HG02885 (cell line): ENCODE measurements around the gene FAM107A.

Experiments used
- ATAC-seq: cut with Tn5 transposase; IDR thresholded peaks from one replicate; pipeline ENCODE4 v1.9.1; 2021; ENCODE audit warnings: mild to moderate bottlenecking; ENCODE audit not compliant: unreplicated experiment, poor library complexity

FAM107A gene

DNA sequence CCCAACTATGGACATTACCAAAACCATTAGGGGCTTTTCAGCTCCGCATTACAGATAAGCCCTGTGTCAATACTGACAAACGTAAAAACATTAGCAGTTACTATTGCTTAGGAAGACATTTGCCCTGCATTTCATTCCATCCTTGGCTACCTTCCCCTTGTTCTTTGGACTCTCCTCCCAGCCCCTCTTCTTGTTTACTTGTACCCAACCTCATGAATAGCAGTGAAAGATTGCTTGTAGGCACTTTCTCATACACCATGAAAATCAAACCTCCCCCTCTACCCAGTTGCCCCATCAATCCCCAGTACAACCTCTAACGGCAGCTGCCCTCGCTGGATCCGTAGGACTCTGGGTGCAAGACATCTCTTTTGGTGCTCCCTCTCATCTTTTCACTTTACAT, 16.9 kb upstream of the FAM107A start:
- ATAC-seq = no peak

DNA sequence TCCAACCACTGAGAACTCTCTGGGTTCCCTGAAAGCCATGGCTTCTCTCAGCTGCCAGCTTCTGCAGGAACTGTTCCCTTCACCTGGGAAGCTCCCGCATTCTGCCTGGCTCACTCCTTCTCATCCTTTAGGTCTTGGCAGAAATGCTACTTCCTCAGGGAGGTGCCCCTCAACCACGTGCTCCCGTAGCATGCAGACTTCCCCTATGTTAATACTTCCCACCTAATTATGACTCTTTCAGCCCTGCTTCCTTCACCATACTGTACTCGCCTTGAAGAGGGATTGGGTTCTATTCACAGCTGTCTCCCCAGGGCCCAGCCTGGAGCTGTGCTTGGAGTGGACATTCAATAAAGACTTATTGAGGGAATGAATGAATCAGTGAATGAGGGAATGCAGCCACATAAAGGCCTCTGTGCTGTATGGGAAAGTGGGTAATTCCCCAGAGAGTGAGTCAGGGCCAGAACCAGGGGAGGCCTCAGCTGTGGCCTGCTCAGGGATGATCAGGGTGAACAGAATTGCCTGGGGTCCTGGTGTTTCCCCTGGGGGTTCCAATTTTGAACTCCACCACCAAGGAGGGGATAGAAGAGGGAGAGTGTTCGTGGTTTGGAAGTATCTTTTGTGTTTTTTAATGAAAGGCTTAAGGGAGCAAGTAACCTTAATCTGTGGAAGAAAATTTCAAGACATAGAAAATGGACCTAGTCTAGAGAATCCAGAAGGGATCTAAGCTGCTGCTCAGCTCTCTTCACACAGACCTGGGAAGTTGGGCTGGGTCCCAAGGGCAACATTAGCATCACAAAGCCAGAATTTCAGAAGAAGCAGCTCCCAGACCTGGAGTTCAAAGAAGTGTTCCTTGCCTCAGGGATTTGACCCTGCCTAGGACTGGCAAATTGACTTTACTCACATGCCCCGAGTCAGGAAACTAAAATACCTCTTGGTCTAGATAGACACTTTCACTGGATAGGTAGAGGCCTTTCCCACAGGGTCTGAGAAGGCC, 14.6 kb upstream of the FAM107A start:
- ATAC-seq = no peak

DNA sequence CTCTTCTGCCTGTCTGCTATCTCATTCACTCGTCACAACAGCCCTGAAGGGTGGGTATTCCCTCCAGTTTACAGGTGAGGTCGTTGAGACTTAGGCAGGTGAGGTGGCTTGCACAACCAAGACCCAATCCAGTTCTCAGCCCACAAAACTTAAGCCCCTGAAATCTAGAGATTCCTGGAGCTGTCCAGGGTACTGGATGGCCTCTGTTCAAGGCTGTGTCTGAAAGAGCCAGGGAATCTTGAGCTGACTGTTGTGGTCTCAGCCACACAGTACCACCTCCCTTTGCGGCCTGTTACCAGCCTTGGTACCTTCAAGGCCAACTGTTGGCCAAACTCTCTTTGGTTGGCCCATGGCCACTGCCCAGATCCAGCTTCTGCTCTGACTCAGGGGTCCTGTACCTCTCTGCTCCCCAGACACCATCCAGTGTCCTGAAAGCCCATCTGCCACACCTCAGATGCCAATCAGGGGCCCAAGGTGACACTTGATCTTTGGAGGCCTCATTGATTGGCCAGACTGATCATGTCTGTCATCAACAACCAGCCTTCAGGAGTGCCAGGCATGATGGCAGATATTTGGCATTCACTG, 10.9 kb upstream of the FAM107A start:
- no peak for ATAC-seq

DNA sequence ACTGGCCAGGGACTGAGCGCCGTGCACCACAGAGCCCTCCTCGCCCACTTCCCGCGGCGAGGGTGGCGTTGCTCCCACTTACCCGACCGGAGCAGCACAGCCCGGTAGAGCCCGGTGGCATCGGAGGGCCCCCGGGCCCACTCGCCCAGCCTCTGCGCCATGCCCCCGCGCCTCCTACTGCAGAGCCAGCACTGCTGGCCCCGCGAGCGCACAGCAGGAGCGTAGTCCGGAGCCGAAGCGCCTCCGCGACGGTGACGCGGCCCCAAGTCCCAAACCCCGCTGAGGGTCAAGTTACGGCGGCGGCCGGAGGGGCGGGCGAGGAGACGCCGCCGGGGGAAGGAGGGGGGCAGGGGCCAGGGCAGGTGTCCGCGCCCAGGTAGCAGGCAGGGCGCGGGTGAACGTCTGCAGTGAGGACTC, 9.6 kb upstream of the FAM107A start:
- ATAC-seq = no peak

DNA sequence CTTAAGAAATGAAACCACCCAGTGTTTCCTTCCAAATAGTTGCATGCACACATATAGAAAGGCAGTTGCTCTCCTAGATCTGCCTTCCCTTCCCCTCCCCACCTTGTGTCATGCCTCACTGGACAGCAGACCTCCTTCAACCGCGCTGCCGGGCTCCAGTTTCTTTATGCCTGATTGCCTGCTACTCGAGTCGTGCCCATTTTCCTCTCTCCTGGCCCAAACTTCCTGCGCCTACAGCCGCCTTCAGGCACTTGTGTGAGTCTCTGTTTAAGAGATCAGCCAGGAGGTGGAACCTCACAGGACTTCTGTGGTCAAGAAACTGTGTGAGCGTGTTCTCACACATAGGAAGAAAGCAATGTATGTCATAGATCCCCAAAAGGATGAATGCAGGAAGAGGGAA, 8.8 kb upstream of the FAM107A start:
- ATAC-seq = no peak

DNA sequence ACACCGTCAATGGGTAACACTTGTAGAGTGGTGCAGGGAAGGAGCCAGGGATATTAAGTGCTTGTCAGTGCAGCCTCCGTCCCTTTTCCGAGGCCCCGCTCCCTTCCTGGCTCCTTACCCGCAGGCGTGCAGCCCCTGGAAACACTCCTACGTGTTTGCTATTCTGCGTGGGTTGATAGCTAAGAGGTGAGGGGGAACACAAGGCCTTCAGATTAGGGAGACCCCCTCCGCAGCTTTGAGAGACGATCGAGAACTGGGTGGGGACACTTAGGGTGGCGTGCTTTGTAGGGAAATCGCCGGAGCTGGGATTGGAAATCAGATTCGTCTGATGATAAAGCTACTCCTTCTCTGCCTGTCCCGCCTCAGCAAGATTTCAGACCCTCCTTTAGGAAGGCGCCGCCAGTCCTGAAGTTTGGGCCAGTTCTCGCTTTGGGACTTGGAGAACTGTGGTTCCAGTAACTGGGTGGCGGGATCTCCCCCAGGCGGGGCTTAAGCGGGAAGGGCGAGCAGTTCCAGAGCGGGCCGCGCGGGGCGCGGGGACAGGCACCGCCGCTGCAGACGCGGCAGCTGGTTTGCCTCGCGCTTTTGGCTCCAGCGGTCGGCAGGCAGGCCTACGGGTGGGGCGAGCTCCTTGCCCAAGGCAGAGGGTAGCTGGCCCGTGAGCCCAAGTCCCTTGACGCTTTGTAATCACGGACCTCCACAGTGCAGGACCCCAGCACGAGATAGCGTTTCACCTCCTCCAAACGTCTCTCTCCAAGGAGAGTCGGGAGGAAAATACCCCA, 8.0 kb upstream of the FAM107A start:
- ATAC-seq = peak; percentile 95

DNA sequence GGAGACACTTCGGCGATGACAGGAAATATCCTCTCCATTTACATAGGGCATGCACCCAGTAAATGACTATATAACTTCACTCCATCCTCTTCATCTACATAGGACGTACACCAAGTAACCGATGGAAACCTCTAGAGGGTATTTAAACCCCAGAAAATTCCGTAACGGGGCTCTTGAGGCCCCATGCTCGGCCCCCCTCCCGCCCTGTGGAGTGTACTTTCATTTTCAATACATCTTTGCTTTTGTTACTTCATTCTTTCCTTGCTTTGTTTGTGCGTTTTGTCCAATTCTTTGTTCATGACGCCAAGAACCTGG, 7.5 kb upstream of the FAM107A start:
- ATAC-seq = no peak

DNA sequence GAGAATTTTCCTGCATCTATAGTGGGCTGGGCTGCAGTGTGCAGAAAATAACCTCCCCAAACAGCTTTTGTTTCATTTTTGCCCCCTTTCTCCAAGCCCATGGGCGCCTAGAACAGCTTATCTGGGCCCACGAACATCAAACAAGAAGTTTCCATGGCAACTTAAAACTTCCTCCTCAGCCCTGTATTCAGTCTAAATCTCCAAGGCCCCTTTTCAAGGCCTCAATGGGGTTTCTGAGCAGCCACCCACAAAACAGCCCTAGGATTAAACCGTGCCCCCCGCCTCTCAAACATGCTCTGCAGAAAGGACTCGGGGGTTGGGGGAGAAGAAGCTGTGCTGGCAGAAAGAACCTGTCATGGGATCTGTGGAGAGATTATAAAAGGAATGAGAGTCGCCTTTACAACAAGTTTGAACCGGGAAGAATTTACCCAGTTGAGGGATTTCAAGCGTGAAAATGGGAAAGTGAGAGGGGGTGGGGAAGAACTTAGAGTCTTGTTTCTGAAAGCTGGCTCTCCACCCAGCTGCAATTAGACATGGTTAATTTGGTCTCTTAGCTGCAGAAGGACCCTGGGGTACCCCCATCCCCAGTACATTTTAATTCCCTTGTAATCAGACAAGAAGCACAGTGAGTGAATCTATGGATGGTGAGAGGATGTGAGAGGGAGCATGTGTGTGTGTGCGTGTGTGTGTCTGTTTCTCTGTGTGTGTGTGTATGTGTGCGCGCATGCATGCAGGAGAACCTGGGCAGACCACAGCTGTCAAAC, 4.3 kb upstream of the FAM107A start:
- no peak for ATAC-seq

- ATAC-seq = no peak
These were observed 3.7 kb upstream of the FAM107A start for GRCh38 chr3:58580826-58581327.

GRCh38 chr3:58578873-58579272, 1.7 kb upstream of the FAM107A start:
- ATAC-seq = no peak

GRCh38 chr3:58576716-58577115, 475 bp downstream of the FAM107A start:
- ATAC-seq = no peak

GRCh38 chr3:58575971-58576652, 1.1 kb downstream of the FAM107A start:
- no peak for ATAC-seq

DNA sequence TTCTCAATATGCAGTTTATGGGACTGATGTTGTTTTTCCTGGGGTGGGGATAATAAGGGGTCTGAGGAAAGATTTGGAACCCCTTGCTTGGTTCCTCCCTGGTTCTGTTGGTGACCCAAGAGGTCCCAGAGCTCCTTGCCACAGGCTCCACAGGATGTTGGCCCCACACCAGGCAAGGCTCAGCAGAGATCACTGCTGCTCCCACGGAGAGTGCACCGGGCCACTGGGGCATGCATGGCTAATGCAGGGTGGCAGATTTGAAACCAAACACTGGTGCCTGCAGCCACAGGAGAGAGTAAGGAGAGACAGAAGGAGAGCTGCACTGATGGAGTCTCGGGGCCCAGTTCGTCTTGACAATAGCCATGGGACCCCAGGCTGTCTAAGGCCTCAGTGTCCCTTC, 2.5 kb downstream of the FAM107A start:
- no peak for ATAC-seq

GRCh38 chr3:58574106-58574505, 3.1 kb downstream of the FAM107A start:
- no peak for ATAC-seq

DNA sequence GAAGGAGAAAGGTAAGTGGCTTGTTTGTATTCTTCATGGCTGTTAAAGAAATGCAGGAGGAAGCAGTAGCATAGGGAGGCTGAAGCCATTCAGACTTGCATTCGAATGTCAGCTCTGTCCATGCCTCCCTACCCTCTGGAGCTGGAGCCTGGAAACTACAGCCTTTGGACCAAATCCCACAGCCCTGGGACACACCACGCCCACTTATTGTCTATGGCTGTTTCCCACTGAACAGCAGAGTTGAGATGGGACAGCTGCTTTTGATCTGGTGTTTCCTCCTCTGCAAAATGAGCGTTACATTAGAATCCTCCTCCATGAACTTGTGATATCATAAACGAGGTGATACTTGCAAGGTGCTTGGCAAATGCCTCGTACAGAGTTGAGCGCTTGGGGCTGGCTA, 3.6 kb downstream of the FAM107A start:
- no peak for ATAC-seq

DNA sequence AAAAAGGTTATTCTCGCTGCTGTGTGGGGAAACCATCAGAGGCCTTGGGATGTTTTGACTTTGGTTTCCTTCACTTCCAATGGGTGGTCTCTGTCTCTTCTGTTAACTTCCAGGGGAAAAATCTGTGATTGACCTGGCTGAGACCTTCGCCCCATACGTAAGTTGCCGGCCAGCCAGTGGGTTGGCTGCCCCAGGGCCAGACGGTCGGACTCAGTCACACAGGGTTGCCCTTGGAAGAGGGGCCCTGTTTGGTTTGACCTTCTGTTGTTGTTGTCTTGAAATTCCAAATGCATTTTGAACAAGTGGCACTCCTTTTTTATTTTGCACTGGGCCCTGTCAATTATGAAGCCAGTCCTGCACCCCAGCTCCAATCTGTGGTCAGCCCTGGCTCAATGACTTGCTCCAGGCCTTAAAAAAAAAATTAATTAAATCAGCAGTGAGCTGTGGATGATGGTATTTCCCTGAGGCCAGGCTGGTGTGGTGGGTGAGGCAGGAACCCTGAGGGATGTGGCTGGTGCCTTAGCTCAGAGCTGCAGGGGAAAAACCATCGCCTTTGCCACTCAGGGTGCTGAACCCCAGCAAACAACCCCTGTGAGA, 4.5 kb downstream of the FAM107A start:
- no peak for ATAC-seq

DNA sequence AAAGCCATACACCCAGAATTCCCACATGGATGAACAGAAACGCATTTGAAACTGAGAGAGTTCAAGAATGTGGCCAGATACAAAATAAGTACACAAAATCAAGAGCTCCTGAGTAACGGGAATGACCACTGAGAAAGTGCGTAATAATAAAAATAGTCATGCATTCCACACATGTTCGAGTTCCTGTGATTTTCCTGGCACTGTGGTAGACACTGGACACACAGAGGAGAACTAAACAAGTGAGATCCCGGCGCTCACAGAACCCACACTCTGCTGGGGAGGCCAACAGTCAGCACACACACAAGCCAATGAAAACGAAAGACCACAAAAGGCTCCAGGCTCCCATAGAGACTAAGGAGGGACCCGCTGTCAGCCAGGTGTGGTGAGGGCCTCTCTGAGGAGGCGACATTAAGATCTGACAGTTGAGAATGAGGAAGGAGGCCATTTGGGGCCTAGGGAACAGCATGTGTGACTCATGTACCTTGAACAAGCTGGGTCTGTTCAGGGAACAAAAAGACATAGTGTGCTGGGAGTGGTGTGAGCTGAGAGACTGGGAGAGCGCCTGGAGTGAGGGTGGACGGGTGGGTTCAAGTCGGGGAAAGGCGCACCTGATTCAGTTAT, 5.1 kb downstream of the FAM107A start:
- ATAC-seq = no peak

DNA sequence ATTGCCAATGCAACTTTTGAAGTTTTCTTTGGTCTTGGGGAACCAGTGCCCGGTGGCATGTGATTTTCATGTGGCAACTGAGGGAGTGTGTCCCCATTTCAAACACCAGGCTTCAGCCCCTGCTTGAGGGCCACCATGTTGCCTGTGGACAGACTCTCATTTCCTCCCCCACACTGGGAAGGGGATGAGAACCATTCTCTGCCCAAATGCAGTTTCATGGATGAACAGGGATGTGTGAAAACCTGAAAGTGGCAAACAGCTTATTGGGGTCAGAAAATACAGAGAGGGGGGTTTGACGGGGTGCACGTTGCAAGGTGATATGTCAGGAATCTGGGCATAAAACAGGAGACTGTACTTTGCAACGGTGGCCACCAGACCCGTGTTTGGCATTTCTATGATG, 6.3 kb downstream of the FAM107A start:
- ATAC-seq = no peak
